Trophoblast cell (in vitro differentiated cells and primary cell): ENCODE results near the gene IFNLR1.

Source experiments
- DNase-seq, 2 donors: peaks; one replicate each; pipeline ENCODE4 v3.0.0-alpha.2; 2016
- H2AFZ ChIP-seq: 2 replicates; pipeline ENCODE4 v1.6.1; 2013; ENCODE audit warnings: low read length, moderate library complexity, mild to moderate bottlenecking; ENCODE audit not compliant: insufficient read depth, poor library complexity
- H2AK5ac ChIP-seq: 2 replicates; pipeline ENCODE4 v1.6.1; 2013; ENCODE audit warnings: mild to moderate bottlenecking, low read length
- H2BK120ac ChIP-seq: 2 replicates; pipeline ENCODE4 v1.6.1; 2013; ENCODE audit warnings: low read length, mild to moderate bottlenecking, moderate library complexity; ENCODE audit not compliant: insufficient read depth, poor library complexity
- H2BK12ac ChIP-seq: 2 replicates; pipeline ENCODE4 v1.6.1; 2013; ENCODE audit warnings: mild to moderate bottlenecking, low read length, moderate library complexity
- H2BK5ac ChIP-seq: 2 replicates; pipeline ENCODE4 v1.6.1; 2013; ENCODE audit warnings: low read length, low read depth, moderate library complexity, mild to moderate bottlenecking; ENCODE audit not compliant: poor library complexity
- H3K14ac ChIP-seq: 2 replicates; pipeline ENCODE4 v1.6.1; 2013; ENCODE audit warnings: mild to moderate bottlenecking, low read length
- H3K18ac ChIP-seq: 2 replicates; pipeline ENCODE4 v1.6.1; 2013; ENCODE audit warnings: mild to moderate bottlenecking, low read length
- H3K23ac ChIP-seq: 2 replicates; pipeline ENCODE4 v1.6.1; 2013; ENCODE audit warnings: low read length
- H3K27ac ChIP-seq: 2 replicates; pipeline ENCODE4 v1.5.1; 2013; ENCODE audit warnings: low read depth, mild to moderate bottlenecking, inconsistent platforms, low read length, moderate library complexity
- H3K27me3 ChIP-seq: 2 replicates; pipeline ENCODE4 v1.6.1; 2013; ENCODE audit warnings: inconsistent platforms, mild to moderate bottlenecking, low read length, moderate library complexity; ENCODE audit not compliant: insufficient read depth
- H3K36me3 ChIP-seq, 2 experiments: 1 replicate in 1 of 2; 2 replicates in 1 of 2; pipeline ENCODE4 v1.6.1; 2013; ENCODE audit warnings: low read length in 2 of 2, mild to moderate bottlenecking in 2 of 2, moderate library complexity in 1 of 2; ENCODE audit not compliant: insufficient read depth in 2 of 2, control insufficient read depth in 1 of 2
- H3K4ac ChIP-seq: 2 replicates; pipeline ENCODE4 v1.6.1; 2013; ENCODE audit warnings: low read depth, mild to moderate bottlenecking, low read length, moderate library complexity
- H3K4me1 ChIP-seq, 2 experiments: 1 replicate in 1 of 2; 2 replicates in 1 of 2; pipeline ENCODE4 v1.6.1; 2013; ENCODE audit warnings: low read length in 2 of 2, mild to moderate bottlenecking in 2 of 2, moderate library complexity in 1 of 2; ENCODE audit not compliant: insufficient read depth in 2 of 2, control insufficient read depth in 1 of 2
- H3K4me2 ChIP-seq: 2 replicates; pipeline ENCODE4 v1.6.1; 2013; ENCODE audit warnings: inconsistent platforms, mild to moderate bottlenecking, low read length, moderate library complexity
- H3K4me3 ChIP-seq: 2 replicates; pipeline ENCODE4 v1.5.1; 2013; ENCODE audit warnings: mild to moderate bottlenecking, low read depth, low read length, inconsistent platforms
- H3K79me1 ChIP-seq: one replicate; pipeline ENCODE4 v1.6.1; 2013; ENCODE audit warnings: low read length
- H3K79me2 ChIP-seq: 2 replicates; pipeline ENCODE4 v1.6.1; 2013; ENCODE audit warnings: low read length, mild to moderate bottlenecking; ENCODE audit not compliant: control insufficient read depth, insufficient read depth, poor library complexity
- H3K9ac ChIP-seq: 2 replicates; pipeline ENCODE4 v1.6.1; 2013; ENCODE audit warnings: mild to moderate bottlenecking, low read length
- H3K9me3 ChIP-seq: 2 replicates; pipeline ENCODE4 v1.6.1; 2013; ENCODE audit warnings: low read depth, mild to moderate bottlenecking, control low read depth, inconsistent platforms, low read length; ENCODE audit not compliant: insufficient read depth
- H4K12ac ChIP-seq: 2 replicates; pipeline ENCODE4 v1.6.1; 2013; ENCODE audit warnings: low read depth, mild to moderate bottlenecking, low read length, moderate library complexity
- H4K8ac ChIP-seq: 2 replicates; pipeline ENCODE4 v1.6.1; 2013; ENCODE audit warnings: low read depth, mild to moderate bottlenecking, low read length, moderate library complexity
- H4K91ac ChIP-seq: one replicate; pipeline ENCODE4 v1.6.1; 2013; ENCODE audit warnings: low read depth, mild to moderate bottlenecking, low read length, moderate library complexity
- WGBS: extraction: QIAGEN DNeasy Blood & Tissue Kit; methylation state at CpG from one replicate; pipeline ENCODE4 v1.1.7; 2013; ENCODE audit warnings: missing lambda C conversion rate; ENCODE audit not compliant: insufficient read length, insufficient coverage; ENCODE audit errors: extremely low coverage; 5-methylcytosine and 5-hydroxymethylcytosine counted together

IFNLR1 gene

DNA sequence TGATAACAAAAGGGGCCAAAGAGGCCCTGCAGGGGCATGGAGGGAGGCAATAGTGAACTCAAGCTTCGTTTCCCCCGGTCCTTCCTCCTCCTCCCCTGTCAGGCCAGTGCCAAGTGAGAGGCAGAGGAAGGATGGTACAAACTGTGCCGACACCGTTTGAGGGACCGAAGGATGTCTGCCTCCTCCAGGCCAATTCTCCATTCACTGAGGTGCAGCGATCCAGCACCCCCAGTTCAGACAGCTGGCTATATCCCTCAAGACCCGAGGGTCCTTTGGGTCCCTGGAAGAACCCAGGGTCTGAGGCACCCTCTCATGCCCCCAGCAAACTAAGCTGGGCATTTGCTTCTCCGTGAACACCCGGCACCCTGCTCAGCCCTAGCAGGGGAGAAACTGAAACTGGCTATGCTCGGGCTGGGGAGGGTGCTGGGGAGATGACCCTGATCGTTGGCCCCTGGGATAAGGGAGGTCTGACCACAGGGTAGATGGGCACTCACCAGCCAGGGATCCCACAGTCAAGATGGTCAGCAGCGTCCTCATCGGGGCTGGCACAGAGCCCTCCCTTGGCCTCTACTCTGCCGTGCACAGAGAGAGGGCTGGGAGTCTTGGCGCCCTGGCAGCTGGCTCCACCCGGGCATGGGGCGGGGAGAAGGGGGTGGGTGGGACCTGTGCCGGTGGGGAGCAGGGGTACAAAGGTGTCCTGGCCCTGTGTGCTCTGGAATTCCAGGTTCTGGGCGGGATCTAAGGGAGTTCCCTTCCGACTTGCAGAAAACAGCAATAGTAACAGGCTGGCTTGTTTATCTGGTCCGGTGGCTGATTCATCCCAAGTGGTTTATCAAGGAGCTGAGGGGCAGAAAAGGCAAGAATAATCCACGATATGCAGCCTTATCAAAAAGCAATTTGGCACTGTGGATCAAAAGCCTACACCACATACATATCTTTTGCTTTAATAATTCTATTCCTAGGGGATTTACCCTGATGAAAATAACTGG lies 44.2 kb downstream of the IFNLR1 start, which contains the start of gene IL22RA1:
TSS of gene IL22RA1 (minus strand) at position 595 of the 989 bp plus-strand sequence. CDS start at position 537, 58 bp downstream.
- Histone ChIP-seq H3K4ac (no peak within 1 kb of the TSS), H3K79me1 (no peaks in the 10 kb centered on the region), H3K9ac (no peak within 1 kb of the TSS), H4K91ac (no peak within 1 kb of the TSS), H3K4me1 (peaks cover 0 to 4% of the 10 kb centered on the region in 2 experiments), H2AFZ (no peak within 1 kb of the TSS), H2BK120ac (no peak within 1 kb of the TSS), H4K12ac (no peak within 1 kb of the TSS), H4K8ac (no peak within 1 kb of the TSS), H3K79me2 (no peaks in the 10 kb centered on the region), H3K27ac (no peak within 1 kb of the TSS), H3K18ac (no peak within 1 kb of the TSS), H3K9me3 (no peaks in the 10 kb centered on the region), H3K14ac (no peak within 1 kb of the TSS), H2AK5ac (no peak within 1 kb of the TSS), H2BK12ac (no peak within 1 kb of the TSS), H3K23ac (no peak within 1 kb of the TSS), H2BK5ac (no peak within 1 kb of the TSS), H3K36me3 (no peaks in the 10 kb centered on the region), H3K4me2 (no peak within 1 kb of the TSS), H3K27me3 (no peaks in the 10 kb centered on the region), H3K4me3 (no peak within 1 kb of the TSS)
- no peak for DNase-seq
- no CpG with 5 or more reads among the region's 22 CpGs for WGBS

- H2AK5ac ChIP-seq, result no peak overlapping the region
- H3K14ac ChIP-seq, result no peak overlapping the region
- no peak overlapping the region for H2BK12ac ChIP-seq
- no peak overlapping the region for H3K4ac ChIP-seq
- H3K23ac ChIP-seq, result no peak overlapping the region
- H3K36me3 ChIP-seq, result no peaks in the 10 kb centered on the region
- no peak overlapping the region for H4K91ac ChIP-seq
- H2BK5ac ChIP-seq, result no peak overlapping the region
- H2BK120ac ChIP-seq, result no peak overlapping the region
- H2AFZ ChIP-seq, result no peak overlapping the region
- H3K4me1 ChIP-seq, result peaks cover 0 to 4% of the 10 kb centered on the region in 2 experiments
- no peak overlapping the region for H3K9ac ChIP-seq
- WGBS, result no CpG with 5 or more reads among the region's 10 CpGs
- no peak overlapping the region for H3K4me2 ChIP-seq
- no peaks in the 10 kb centered on the region for H3K27me3 ChIP-seq
- no peak overlapping the region for H3K18ac ChIP-seq
- H3K9me3 ChIP-seq, result no peaks in the 10 kb centered on the region
- H4K12ac ChIP-seq, result no peak overlapping the region
- no peak for DNase-seq
- H3K27ac ChIP-seq, result no peak overlapping the region
- H4K8ac ChIP-seq, result no peak overlapping the region
- no peaks in the 10 kb centered on the region for H3K79me2 ChIP-seq
- H3K4me3 ChIP-seq, result no peak overlapping the region
- no peaks in the 10 kb centered on the region for H3K79me1 ChIP-seq
Measured at GRCh38 chr1:24141311-24141997, 45.6 kb downstream of the IFNLR1 start.

GRCh38 chr1:24140741-24141181 lies 46.3 kb downstream of the IFNLR1 start:
- Histone ChIP-seq H3K27ac (no peak overlapping the region), H3K36me3 (no peaks in the 10 kb centered on the region), H3K18ac (no peak overlapping the region), H2BK5ac (no peak overlapping the region), H3K14ac (no peak overlapping the region), H2AK5ac (no peak overlapping the region), H3K4me2 (no peak overlapping the region), H3K23ac (no peak overlapping the region), H2AFZ (no peak overlapping the region), H4K12ac (no peak overlapping the region), H3K79me1 (no peaks in the 10 kb centered on the region), H3K4me3 (no peak overlapping the region), H3K4me1 (peaks cover 0 to 4% of the 10 kb centered on the region in 2 experiments), H2BK12ac (no peak overlapping the region), H4K8ac (no peak overlapping the region), H4K91ac (no peak overlapping the region), H3K9me3 (no peaks in the 10 kb centered on the region), H3K27me3 (no peaks in the 10 kb centered on the region), H2BK120ac (no peak overlapping the region), H3K4ac (no peak overlapping the region), H3K79me2 (no peaks in the 10 kb centered on the region), H3K9ac (no peak overlapping the region)
- WGBS, result no CpG with 5 or more reads among the region's 17 CpGs
- no peak for DNase-seq

DNA sequence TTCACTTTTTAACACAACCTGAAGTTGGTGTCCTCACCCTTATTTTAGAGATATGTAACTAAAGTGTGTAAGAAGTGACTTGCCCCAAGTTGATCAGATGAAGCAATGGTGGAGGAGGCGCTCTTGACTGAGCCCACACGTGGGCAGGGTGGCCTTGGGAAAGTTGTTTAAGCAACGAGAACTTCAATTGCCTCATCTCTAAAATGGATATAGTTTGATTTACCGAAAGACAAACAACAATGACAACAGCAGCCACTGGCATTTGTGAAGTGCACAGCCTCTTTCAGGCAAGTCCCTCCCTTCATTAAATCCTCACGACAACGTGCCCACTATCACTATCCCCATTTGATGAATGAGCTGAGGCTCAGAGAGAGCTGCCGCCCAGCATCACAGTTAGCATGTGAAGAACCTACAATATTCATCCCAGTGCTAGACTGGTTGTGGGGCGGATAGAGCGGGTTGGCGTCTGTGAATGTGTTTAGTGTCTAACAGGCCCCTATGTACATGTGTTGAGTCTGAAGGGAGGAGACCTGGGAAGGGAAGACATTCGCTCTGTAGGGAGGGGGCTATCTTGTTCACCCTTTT lies 47.2 kb downstream of the IFNLR1 start:
- no peaks in the 10 kb centered on the region for H3K36me3 ChIP-seq
- no peak overlapping the region for H2BK120ac ChIP-seq
- no peak overlapping the region for H3K27ac ChIP-seq
- H4K91ac ChIP-seq, result no peak overlapping the region
- no peak overlapping the region for H2AFZ ChIP-seq
- no peak overlapping the region for H3K4me2 ChIP-seq
- DNase-seq, result no peak
- no peak overlapping the region for H3K18ac ChIP-seq
- H2BK12ac ChIP-seq, result no peak overlapping the region
- H4K8ac ChIP-seq, result no peak overlapping the region
- H3K9ac ChIP-seq, result no peak overlapping the region
- WGBS, result no CpG with 5 or more reads among the region's 11 CpGs
- no peak overlapping the region for H3K4ac ChIP-seq
- no peak overlapping the region for H3K14ac ChIP-seq
- no peak overlapping the region for H2BK5ac ChIP-seq
- no peaks in the 10 kb centered on the region for H3K9me3 ChIP-seq
- no peaks in the 10 kb centered on the region for H3K79me1 ChIP-seq
- no peak overlapping the region for H3K4me3 ChIP-seq
- H3K79me2 ChIP-seq, result no peaks in the 10 kb centered on the region
- no peak overlapping the region for H3K23ac ChIP-seq
- no peaks in the 10 kb centered on the region for H3K27me3 ChIP-seq
- H2AK5ac ChIP-seq, result no peak overlapping the region
- H3K4me1 ChIP-seq, result peaks cover 0 to 4% of the 10 kb centered on the region in 2 experiments
- H4K12ac ChIP-seq, result no peak overlapping the region
